HTR-8/SVneo (cell line): ENCODE data around the gene MRPL42.
"Not testable (repeated sequence)": the region's sequence is repeated elsewhere in the genome, so short reads cannot be mapped to it uniquely, and the experiment has no call there.

ENCODE experiments used
- DNase-seq: peaks from one replicate; pipeline ENCODE4 v3.0.0; 2011; ENCODE audit warnings: low spot score, mixed read lengths; ENCODE audit not compliant: insufficient read length
- FAIRE-seq: peaks from 2 replicates; lab custom pipeline; 2011; peaks lifted over from hg19 to GRCh38; lab: Jason Lieb, UNC

Gene MRPL42

DNA sequence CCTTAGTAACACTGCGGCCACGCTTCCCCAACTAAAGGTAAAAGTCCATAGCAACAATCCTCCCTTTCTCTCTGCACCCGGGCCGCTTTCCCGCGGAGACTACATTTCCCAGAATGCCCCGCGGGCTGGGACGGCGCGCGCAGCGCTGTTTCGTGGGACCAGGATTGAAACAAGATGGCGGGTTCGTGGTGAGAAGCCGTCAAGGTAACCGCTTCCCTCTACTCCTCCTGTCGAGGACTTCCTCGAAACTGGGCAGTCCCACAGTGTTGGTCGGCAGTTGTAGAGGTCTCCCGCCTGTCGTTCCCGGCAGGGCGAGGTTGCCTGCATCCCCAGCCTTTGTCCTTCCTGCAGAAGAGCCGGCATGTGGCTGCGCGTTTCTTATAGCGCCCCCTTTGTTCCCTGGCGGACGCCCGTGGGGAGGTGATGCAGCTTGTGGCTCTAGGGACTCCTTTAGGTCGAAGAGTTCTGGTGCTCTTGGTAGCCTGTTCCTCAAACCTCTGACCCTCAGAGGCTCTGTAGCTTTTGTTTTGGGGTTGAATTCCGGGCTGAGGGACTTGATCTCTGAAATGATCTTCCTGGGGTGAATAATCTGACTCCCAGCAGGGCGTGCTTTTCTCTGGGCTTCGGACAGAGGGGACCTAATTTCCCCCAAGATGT is at the start of gene MRPL42:
Gene MRPL42 (plus strand): TSS at position 164 of the 657 bp plus-strand sequence. CDS start 1,772 bp downstream, outside the sequence.
- FAIRE-seq (peak; percentile 26), DNase-seq (peak; percentile 87)

DNA sequence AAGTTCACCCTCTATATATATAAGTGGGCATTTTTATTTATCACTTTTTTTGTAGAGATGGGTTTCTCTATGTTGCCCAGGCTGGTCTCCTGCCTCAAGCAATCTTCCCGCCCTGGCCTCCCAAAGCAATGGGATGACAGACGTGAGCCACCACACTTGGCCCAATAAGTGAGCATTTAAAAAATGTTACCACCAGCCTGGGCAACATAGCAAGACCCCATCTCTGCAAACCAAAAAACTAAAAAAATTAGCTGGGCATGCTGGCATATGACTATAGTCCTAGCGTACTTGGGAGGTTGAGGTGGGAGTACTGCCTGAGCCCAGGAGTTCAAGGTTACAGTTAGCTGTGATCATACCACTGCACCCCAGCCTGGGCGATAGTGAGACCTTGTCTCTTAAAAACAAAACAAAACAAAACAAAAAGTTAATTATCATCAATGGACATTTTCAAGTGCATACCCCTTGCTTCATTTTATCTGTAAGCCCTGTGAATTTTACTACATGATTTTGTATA is 49.3 kb upstream of the MRPL42 start:
- DNase-seq: no peak

DNA sequence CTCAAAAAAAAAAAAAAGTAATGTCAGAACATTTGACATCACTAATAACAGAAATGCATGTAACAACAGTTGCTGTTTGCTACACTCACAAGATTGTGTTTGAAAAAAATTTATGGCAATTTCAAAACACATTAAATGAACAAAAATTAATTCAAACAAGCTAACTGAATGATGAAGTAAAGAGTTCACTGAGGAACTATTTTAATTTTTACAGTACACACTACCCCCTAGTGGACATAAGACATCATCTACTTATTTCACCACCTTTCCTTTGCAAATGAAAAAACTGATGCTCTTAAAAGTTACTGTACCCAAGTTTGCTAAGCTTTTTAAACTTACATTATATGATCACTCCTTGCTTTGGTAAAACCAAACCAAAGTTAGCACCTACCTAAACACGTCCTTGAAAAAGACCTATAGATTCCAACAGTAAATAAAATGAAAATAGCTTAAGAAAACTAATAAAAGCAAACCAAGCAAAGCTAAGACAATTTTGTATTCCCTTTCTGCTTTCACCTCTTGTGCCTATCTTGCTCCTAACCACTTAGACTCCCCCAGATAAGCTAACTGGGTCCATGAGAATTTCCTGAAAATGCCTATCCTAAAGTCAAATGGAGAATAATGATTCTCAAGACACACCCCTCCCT is 47.8 kb upstream of the MRPL42 start:
- FAIRE-seq (no peak), DNase-seq (peak; percentile 47)

More for the DNA sequence above, 49.3 kb upstream of the MRPL42 start:
- FAIRE-seq: no peak

DNA sequence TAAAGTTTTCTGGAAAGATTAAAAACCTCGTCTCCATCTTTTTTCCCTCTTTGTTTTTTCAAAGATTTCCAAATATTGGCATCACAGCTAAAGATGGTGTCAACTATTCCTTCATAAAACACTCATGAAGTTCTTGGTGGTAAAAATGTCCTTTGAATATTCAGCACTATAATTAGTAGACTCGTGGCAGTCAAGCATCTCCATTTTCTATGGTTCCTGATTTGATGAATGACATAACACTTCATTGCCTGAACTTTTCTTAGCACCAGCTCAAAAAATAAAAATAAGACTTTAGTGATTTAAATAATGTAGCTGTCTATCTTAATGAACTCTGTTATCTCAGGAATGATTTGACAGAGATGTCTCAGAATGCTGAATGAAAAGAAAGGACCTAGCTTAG is 45.3 kb upstream of the MRPL42 start:
- FAIRE-seq (no peak), DNase-seq (no peak)

DNA sequence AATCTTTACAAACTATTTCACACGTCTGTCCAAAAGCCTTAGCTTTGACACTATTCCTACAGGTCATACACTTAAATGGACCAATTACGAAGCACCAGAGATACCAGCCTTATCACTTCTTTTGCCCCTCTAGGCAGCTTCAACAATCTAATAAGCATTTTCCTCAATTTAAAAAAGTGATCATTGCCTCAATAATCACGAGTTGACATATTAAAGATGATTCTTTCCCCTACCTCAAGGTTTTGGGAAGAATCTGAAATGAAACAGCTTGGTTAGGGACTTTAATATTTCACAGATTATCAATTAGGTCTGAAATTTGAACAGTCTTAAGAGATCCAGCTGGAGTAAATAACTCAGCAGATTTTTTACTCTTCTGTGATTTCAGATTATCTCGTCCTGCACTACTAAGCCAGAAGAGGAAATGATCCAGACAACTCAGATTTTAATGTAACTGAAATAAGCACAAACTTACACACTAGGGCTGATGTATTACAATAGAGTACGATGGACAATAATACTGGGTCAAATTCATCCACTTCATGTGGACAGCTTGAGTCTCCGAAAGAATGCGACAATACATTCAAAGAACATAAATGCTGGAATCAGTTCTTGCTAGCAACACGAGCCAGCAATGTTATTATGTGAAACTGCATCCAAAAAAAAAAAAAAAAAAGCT is 41.4 kb upstream of the MRPL42 start:
- DNase-seq: no peak
- no peak for FAIRE-seq

DNA sequence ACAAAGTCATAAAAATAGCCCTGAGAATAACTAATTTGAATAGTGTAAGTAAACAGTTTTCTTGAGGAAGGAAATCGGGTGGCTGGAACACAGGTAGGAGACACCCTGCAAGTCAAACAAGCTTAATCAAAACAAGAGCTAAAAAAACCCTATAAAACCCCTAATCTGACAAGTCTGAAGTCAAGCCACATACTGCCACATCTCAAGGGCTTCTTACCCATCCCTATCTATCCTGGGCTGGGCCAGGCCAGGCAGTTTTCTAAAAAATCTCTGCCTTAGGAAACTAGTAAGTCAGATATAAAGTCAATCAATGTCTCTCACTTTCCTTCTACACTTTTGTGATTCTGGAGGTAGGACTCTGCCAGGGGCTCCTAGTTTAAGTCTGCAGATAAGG is 40.9 kb upstream of the MRPL42 start:
- FAIRE-seq: no peak

DNA sequence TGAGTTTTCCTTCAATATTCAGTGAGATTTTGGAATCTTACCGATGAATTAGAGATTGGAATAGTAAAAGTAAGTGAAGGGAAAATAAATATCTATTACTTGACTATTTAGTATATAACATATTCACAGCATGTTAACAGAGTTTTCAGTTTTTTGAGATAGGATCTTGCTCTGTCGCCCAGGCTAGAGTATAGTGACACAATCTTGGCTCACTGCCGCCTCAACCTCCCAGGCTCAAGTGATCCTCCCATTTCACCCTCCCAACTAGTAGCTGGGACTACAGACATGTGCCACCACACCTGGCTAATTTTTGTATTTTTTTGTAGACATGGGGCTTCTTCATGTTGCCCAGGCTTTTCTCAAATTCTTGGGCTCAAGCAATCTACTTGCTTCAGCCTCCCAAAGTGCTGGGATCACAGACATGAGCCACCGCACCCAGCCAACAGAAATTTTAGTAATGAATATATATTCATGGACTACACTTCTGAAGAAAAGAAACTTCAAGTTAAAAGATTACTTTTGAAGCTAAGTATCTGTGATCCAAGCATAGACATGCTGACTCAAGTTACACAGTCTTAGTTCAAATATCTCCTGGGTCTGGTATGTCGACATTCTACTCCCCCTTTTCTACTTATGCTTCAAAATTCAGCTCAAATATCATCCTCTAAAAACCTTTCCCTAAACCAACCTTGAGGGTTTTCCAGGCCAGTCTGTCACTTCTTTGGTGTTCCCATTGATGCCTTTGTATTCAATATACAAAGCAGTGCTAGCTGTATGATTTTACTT is 39.3 kb upstream of the MRPL42 start:
- FAIRE-seq (no peak), DNase-seq (peak; percentile 41)

More for the DNA sequence above, 40.9 kb upstream of the MRPL42 start:
- no peak for DNase-seq

DNA sequence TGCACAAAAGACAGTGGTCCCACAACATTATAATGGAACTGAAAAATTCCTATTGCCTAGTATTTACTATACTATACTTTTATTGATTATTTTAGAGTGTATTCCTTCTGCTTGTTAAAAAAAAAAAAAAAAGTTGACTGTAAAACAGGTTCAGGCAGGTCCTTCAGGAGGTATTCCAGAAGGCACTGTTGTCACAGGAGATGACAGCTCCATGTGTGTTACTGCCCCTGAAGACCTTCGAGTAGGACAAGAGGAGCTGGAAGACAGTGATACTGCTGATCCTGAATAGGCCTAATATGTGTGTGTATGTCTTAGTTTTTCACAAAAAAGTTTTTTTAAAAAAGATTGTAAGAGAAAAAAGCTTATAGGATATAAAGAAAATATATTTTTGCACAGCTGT is 37.9 kb upstream of the MRPL42 start:
- DNase-seq: no peak
- FAIRE-seq: no peak

DNA sequence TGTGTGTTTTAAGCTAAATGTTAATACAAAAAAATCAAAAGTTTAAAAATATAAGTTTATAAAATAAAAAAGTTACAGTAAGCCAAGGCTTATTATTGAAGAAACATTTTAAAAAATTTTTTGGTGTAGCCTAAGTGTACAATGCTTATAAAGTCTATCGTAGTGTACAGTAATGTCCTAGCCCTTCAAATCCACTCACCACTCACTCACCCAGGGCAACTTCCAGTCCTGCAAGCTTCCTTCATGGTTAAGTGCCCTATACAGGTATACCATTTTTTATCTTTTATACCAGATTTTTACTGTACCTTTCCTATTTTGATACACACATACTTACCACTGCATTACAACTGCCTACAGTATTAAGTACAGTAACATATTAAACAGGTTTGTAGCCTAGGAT is 37.5 kb upstream of the MRPL42 start:
- DNase-seq (no peak), FAIRE-seq (no peak)

DNA sequence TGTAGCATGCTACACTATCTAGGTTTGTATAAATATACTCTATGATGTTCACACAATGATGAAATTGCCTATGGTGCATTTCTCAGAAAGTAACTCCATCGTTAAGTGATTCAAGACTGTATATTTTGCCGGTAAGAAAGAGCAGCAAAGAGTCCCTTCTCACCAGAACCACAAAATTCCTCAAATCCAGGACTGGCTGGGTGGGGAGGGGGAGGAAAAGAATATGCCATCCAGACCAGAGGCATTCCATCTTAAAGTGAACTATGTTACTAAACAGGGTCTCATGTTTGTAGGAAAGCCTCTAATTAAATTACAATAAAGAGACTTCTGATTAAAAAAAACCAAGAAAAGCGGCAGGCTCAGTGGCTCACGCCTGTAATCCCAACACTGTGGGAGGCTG is 37.0 kb upstream of the MRPL42 start:
- DNase-seq: no peak
- no peak for FAIRE-seq

DNA sequence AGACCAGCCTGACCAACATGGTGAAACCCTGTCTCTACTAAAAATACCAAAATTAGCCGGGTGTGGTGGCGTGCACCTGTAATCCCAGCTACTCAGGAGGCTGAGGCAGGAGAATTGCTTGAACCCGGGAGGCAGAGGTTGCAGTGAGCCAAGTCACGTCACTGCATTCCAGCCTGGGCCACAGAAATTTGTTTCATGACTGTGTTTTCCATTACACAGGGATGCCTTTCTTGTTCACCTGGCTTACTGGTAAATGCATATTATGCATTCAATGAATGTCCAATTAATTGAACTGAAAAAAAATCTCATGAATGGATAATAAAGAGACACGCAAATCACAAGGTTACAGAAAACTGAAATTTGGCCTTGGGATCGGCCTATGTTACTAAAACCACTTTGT is 35.3 kb upstream of the MRPL42 start:
- not testable (repeated sequence) for DNase-seq, FAIRE-seq

DNA sequence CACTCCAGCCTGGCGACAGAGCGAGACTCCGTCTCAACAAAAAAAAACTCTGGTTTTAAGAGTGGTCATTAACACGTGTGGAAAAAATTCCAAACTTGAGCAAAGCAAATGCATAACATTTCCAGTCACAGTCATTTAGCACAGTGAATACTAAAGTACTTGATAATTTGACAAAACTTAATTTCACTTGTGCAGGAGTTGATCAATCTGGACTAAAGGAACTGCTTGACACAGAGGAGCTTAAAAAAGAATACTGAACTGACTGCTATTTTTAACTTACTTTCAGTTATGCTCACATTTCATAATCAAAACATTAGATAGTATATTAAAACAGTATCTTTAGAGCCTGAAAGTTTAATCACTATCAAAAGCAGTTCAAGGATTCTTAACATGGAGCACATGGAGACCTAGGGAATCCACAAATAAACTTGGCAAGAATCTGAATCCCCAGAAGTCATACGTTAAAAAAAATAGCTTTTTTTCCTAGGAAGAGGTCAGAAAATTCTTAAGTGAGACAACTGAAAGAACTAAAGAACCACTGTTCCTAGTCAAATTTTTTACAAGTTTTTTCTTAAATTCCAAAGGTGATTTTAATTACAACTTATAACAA is 33.0 kb upstream of the MRPL42 start:
- DNase-seq: no peak

DNA sequence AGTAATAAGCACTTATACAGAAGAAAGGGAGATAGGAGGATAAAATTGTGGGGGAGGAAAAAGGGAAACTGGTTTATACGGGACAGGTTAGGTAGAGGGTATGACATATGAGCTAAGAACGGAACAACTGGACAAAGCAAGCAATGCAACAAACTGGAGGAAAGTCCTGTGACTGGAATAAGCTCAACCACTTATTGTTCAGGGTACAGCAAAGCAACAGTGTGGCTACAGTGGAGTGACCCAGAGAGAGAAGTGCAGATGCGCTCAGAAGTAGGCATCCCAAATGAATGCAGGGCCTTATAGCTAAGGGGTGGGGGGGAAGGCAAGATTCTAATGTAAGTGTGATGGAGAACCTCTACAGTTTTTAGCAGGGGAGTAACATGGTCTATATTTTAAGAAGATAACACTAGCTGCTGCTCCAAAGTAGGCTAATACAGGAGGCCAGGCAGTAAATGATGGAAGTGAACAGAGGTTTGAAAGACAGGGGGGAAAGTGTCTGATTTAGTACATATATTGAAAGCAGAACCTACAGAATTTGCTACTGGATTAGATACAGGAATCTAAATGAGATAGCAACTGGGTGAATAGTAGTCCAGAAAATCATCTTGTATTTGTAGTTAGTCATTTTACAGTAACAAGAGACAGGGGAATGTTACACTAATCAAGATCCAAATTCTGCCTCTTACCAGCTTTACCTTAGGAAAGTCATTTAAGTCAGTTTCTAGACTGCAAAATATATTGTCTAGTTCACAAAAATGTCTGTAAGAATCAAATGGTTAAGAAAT is 28.9 kb upstream of the MRPL42 start:
- no peak for FAIRE-seq

More for the DNA sequence above, 33.0 kb upstream of the MRPL42 start:
- no peak for FAIRE-seq

DNA sequence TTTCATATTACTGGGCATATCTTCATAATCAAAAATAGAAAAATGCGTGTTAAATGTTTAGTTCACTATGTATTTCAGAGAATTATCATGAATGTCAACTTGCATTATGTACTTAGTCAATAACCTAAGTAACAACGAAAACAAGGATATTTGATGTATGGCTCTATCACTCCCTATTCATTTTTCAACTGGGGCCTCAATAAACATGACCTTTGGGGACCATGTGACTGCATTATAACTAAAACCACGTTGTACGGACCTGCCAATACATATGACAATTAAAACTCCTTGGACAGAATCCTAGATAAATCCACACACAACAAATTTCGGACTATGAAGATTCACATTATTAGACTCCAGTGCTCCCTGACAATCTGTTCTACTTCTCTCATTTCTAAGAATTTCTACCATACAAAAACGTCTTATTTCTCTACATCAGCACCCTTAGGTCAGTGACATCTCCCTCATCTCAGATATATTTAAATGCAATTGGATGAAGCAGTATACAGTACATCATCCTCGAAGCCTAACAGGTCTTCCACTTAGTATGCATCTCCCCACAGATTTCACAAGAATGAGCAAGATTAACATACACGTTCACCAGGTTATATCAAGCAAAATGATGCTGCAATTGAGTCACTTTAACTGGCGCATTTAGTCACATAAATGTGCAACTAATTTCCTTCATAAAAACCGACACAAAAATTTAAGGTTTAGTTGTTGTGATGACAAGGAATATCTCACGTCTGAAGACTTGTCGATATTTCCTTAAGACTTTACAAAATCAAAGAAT is 27.1 kb upstream of the MRPL42 start:
- no peak for FAIRE-seq

More for the DNA sequence above, 28.9 kb upstream of the MRPL42 start:
- no peak for DNase-seq

DNA sequence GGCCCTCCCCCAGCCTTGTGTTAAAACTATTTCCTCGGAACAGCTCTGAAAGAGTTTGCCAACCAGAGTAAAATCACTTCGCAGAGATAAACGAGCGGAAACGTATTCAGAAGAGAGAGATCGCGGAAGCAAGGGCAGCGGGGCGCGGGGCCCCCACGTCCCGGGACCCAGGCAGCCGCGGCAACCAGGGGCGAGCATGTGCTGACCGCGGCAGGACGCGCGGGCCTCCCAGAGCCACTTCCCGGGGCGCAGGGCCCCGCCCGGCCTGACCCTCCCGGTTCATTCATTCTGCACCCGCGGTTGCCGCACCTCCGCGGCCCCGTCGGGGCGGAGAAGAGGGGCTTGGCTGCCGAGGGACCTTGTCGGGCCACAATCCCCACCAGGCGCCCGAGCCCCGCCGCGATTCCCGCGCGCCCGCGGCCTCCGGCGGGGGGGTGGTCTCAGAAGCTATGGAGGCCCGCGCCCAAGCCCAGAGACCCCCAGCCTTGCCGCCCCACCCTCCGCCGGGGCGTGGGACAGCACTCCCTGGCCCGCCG is 26.2 kb upstream of the MRPL42 start:
- DNase-seq (no peak), FAIRE-seq (no peak)

More for the DNA sequence above, 27.1 kb upstream of the MRPL42 start:
- no peak for DNase-seq

DNA sequence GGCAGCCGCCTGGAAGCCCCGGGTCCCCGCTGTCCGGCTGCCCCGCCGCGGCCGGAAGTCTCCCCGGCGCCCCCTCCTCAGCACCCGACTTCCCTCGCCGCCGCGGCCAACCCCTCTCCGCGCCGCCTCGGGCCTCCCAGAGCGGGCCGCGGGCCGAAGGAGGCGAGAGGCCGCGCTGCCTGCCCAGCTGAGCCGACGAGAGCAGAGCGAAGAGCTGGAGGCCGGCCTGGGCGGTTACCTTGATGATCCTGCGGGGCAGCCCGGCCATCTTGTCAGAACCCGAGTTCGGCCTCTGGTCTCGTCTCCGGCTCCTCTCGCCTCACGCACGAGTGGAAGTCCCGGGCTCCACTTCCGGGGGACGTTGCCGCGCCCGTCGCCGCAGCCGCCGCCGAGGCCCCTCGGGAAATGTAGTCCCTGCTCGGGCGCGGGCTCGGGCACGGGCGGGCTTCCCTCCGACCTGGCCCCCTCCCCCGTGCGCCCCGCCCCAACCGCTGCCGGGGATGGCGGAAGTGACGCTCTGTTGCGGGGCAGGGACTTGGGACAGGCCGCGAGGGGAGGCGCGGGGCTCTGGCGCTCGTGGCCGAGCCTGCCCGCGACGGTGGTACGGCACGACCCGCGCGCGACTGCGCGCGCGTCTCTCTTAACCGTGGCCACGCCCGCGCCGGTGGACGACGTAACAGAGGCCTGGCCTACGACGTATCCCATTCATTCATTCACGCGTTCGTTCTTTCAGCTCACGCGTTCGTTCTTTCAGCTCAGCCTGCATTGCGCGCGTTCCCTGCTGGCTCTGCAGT is 25.5 kb upstream of the MRPL42 start, which contains the start of gene UBE2N:
Gene UBE2N (minus strand): TSS at position 331 of the 794 bp plus-strand sequence. CDS start 63 bp downstream, at position 268.
- DNase-seq: peak; percentile 89
- peak; percentile 80 for FAIRE-seq
